VCaP (cell line): ENCODE results near the gene IMPG1.

ENCODE experiments used
- H3K27ac ChIP-seq: fragments of 450-650 bp; 2 replicates; pipeline ENCODE4 v1.5.1; 2017
- TF ChIP-seq, protein P1 (sequence below): fragments of 450-650 bp; conservative IDR thresholded peaks from 2 replicates; pipeline ENCODE4 v1.5.1; 2017; ENCODE audit warnings: mild to moderate bottlenecking, moderate library complexity

The IMPG1 gene

DNA sequence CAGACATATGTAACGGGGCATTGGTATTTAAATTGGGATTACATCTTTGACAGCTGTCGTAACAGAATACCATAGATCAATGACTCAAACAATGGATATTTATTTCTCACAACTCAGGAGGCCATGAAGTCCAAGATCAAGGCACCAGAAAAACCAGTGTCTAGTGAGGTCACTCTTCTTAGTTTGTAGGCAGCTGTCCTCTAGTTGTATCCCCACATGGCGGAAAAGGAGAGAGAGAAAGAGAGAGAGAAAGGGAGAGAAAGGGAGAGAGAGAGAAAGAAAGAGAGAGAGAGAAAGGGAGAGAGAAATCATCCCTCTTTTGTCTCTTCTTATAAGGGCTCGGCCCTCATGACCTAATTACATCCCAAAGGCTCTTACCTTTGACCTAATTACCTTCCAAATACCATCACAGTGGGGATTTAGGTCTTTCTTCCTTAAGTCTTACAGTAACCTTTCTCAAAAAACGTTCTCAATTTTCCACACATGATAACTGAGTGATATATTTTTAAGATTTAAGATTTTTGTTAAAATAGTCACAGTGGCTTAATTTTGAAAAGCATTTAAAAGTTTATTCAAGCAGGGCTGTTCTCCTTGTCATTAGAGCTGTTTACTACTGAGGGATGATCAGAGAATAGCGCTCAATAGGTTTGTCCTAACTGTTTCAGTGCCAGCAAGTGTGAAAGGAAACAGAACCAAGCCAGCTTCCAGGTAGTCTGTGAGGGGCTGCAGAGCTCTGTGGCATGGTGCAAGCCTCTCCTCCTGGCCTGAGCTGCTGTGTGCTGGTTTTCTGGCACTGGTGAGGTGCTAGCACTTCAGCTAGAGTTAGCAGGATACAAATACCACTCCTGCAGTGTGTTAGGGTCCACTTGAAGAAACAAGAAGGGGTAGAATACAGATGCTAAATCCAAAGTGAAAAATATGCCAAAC is 79.0 kb downstream of the IMPG1 start:
- no peak overlapping the region for H3K27ac ChIP-seq
- TF ChIP-seq, protein P1, sequence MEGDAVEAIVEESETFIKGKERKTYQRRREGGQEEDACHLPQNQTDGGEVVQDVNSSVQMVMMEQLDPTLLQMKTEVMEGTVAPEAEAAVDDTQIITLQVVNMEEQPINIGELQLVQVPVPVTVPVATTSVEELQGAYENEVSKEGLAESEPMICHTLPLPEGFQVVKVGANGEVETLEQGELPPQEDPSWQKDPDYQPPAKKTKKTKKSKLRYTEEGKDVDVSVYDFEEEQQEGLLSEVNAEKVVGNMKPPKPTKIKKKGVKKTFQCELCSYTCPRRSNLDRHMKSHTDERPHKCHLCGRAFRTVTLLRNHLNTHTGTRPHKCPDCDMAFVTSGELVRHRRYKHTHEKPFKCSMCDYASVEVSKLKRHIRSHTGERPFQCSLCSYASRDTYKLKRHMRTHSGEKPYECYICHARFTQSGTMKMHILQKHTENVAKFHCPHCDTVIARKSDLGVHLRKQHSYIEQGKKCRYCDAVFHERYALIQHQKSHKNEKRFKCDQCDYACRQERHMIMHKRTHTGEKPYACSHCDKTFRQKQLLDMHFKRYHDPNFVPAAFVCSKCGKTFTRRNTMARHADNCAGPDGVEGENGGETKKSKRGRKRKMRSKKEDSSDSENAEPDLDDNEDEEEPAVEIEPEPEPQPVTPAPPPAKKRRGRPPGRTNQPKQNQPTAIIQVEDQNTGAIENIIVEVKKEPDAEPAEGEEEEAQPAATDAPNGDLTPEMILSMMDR = no peak

DNA sequence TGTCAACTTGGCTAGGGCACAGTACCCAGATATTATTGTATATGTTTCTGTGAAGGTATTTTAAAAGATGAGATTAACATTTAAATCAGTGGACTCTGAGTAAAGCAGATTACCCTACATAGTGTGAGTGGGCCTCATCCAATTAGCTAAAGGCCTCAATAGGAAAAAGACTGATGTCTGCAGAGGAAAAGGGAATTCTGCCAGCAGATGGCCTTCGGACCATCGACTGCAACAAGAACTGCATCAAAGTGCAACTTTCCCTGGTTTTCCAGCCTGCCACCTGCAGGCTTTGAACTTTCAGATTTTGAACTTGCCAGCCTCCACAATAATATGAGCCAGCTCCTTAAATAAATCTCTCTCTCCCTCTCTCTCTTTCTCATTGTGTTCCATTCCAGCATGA is 80.5 kb downstream of the IMPG1 start:
- H3K27ac ChIP-seq = no peak overlapping the region
- TF ChIP-seq, protein P1 = no peak

DNA sequence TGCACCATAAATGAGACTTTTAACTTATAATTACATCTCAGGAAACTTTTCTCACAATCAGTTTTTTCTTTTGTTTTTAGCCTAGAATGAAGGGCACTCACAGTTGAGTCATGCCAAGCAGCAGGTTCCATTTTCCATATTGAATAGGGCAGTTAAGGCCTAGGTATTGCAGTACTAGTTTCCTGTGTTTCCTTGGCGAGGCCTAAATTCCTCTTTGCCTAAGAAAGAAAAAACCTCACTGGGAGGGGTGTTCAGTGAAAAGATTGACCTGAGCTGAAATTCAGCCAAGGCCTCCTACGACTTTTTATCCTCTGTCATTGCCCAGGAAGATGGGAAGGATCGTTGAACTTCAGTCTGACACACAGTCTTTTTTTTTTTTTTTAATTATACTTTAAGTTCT is 85.5 kb downstream of the IMPG1 start:
- TF ChIP-seq, protein P1 = no peak
- no peak overlapping the region for H3K27ac ChIP-seq

DNA sequence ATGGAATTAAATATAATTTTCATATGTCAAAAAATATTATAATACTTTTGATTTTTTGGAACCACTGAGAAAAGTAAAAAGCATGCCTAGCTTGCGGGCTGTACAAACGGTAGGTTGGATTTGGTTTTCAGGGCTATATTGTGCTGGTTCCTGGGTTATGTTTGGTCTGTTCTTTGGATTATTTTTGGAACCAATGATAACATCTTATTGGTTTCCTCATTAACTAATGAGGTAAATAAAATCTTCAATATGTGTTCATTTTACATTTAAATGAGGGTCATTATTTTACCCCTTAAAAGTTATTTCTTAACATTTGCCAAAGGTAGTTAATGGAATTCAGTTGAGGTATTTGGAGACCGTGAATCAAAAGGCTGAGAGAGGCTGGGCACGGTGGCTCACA is 96.6 kb downstream of the IMPG1 start:
- H3K27ac ChIP-seq = no peak overlapping the region
- TF ChIP-seq, protein P1 = no peak

DNA sequence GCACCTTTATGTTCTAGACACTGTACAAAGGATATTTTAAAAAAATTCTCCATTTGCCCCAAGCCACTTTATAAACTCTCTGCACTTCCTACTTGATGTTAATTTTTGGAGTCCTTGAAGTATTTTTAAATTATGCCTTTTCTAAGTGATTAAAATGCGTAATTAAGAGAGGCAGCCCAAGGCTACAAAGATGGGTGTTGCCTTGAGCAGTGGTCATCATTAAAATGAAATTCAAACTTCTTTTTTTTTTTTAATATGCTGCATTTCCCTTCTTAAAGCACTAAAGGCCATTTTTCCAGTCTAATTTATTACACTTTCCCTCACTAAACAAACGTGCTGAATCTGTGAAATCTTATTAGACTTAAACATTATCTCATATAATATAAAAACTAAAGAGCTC is 102.4 kb downstream of the IMPG1 start:
- TF ChIP-seq, protein P1 = no peak
- no peak overlapping the region for H3K27ac ChIP-seq

DNA sequence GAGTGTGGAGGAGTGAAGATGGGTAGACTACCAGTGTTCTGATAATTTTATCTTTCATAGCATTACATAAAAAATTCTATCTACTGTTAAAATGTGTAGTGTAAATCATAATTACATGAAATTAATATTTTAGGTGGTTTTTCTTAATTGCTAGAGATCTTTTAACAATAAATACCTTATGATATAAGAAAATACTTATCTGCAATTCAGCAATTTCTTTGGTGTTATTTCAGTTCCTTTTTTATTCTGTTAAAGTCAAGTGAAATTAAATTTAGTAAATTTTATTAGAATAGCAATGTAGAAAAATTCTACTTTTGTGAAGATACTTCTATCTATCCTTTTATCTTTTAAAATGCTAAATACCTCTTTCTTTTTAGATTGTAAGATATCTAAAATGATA is 104.3 kb downstream of the IMPG1 start:
- H3K27ac ChIP-seq = no peak overlapping the region
- TF ChIP-seq, protein P1 = no peak

DNA sequence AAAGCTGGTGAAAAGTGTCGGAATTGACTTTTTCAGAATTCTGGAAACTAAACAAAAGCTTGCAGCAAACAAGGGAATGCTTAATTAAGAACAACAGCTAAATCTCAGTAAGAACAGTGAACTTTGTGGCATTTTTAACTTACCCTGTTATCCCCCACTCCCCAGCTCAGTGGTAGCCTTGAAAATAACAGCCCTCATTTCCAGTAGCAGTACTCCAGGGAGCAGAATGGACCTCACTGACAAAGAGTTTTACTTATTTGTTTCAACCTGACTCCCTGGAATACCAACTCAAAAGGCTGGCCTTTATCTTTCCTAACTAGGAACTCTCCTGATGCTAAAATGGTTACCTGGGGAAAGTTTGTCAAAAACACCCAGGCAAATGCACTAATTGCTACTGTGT is 108.9 kb downstream of the IMPG1 start:
- TF ChIP-seq, protein P1 = no peak
- H3K27ac ChIP-seq = no peak overlapping the region
